Measurements from ENCODE around the gene PCNX3.

- TF ChIP-seq ZNF841 (CRISPR knock-in tag; IDR thresholded peaks at IDR 0.05; ENCODE audit: borderline replicate concordance) (no peak), CREB1 (IDR thresholded peaks at IDR 0.05) (no peak), CREB1 (CRISPR knock-in tag; IDR thresholded peaks at IDR 0.05) (no peak), BRCA1 (CRISPR knock-in tag; IDR thresholded peaks at IDR 0.05) (no peak), CTCF (CRISPR knock-in tag; IDR thresholded peaks at IDR 0.05) (no peak), POLR2A (IDR thresholded peaks at IDR 0.05; ENCODE audit: insufficient read depth in 1 of 2, low read depth in 2 of 2, low read length in 2 of 2) (no peak)
Observed at GRCh38 chr11:65590240-65590738, 25.3 kb upstream of the PCNX3 start.
